OCI-LY1 (cell line): ENCODE measurements around the gene HS3ST2.

Experiments
- H2AFZ ChIP-seq: fragments of 200-600 bp; sonication (generic), shearing (Covaris generic); 2 replicates; pipeline ENCODE4 v1.6.0; 2014; ENCODE audit warnings: antibody characterized with exemption, mild to moderate bottlenecking, low read length
- H3F3A ChIP-seq: fragments of 200-600 bp; sonication (generic), shearing (Covaris generic); 2 replicates; pipeline ENCODE4 v1.6.0; 2014; ENCODE audit warnings: mild to moderate bottlenecking, antibody characterized with exemption, low read length, moderate library complexity; ENCODE audit not compliant: insufficient read depth
- H3K27ac ChIP-seq: fragments of 200-600 bp; sonication (generic); 2 replicates; pipeline ENCODE4 v1.5.1; 2014; ENCODE audit warnings: low read length, mixed run types, mild to moderate bottlenecking, low read depth; ENCODE audit not compliant: poor library complexity, severe bottlenecking
- H3K27me3 ChIP-seq: fragments of 200-600 bp; sonication (generic); 2 replicates; pipeline ENCODE4 v1.6.0; 2014; ENCODE audit warnings: antibody characterized with exemption, mild to moderate bottlenecking, low read length, moderate library complexity; ENCODE audit not compliant: insufficient read depth
- H3K36me3 ChIP-seq: fragments of 200-600 bp; sonication (generic); 2 replicates; pipeline ENCODE4 v1.6.1; 2014; ENCODE audit warnings: mild to moderate bottlenecking, antibody characterized with exemption, low read length, moderate library complexity, mixed read lengths; ENCODE audit not compliant: insufficient read depth
- H3K4me1 ChIP-seq: fragments of 200-600 bp; sonication (generic); 2 replicates; pipeline ENCODE4 v1.5.1; 2014; ENCODE audit warnings: mild to moderate bottlenecking, low read length, moderate library complexity; ENCODE audit not compliant: insufficient read depth, severe bottlenecking
- H3K4me2 ChIP-seq: fragments of 200-600 bp; sonication (generic), shearing (Covaris generic); 2 replicates; pipeline ENCODE4 v1.6.1; 2014; ENCODE audit warnings: low read length
- H3K4me3 ChIP-seq: fragments of 200-600 bp; sonication (generic); 2 replicates; pipeline ENCODE4 v1.5.1; 2014; ENCODE audit warnings: low read length, low read depth, mild to moderate bottlenecking, mixed read lengths; ENCODE audit not compliant: poor library complexity, severe bottlenecking
- H3K79me2 ChIP-seq: fragments of 200-600 bp; shearing (Covaris generic); 2 replicates; pipeline ENCODE4 v1.6.1; 2016; ENCODE audit warnings: mixed run types, low read length, mixed read lengths; ENCODE audit not compliant: insufficient read depth
- H3K9ac ChIP-seq: fragments of 200-600 bp; sonication (generic), shearing (Covaris generic); 2 replicates; pipeline ENCODE4 v1.6.1; 2014; ENCODE audit warnings: mild to moderate bottlenecking, low read length, mixed read lengths
- H3K9me2 ChIP-seq: fragments of 200-600 bp; sonication (generic), shearing (Covaris generic); 2 replicates; pipeline ENCODE4 v1.6.1; 2014; ENCODE audit warnings: low read depth, mild to moderate bottlenecking, low read length, mixed read lengths
- H3K9me3 ChIP-seq: fragments of 200-600 bp; shearing (Covaris generic); 2 replicates; pipeline ENCODE4 v1.6.1; 2014; ENCODE audit warnings: low read length, mixed read lengths
- H4K20me1 ChIP-seq: fragments of 200-600 bp; sonication (generic), shearing (Covaris generic); 2 replicates; pipeline ENCODE4 v1.6.0; 2016; ENCODE audit warnings: mild to moderate bottlenecking, low read length; ENCODE audit not compliant: insufficient read depth
- CTCF ChIP-seq: fragments of 200-600 bp; sonication (generic), shearing (Covaris generic); IDR thresholded peaks from 2 replicates; pipeline ENCODE4 v1.5.1; 2017; ENCODE audit warnings: mild to moderate bottlenecking, antibody characterized with exemption, low read length, moderate library complexity, mixed read lengths
- EZH2 ChIP-seq: fragments of 200-600 bp; sonication (generic), shearing (Covaris generic); IDR thresholded peaks from 2 replicates; pipeline ENCODE4 v1.8.0; 2017; ENCODE audit warnings: borderline replicate concordance, mixed run types, mild to moderate bottlenecking, antibody characterized with exemption, low read length, moderate library complexity, mixed read lengths

Gene HS3ST2

DNA sequence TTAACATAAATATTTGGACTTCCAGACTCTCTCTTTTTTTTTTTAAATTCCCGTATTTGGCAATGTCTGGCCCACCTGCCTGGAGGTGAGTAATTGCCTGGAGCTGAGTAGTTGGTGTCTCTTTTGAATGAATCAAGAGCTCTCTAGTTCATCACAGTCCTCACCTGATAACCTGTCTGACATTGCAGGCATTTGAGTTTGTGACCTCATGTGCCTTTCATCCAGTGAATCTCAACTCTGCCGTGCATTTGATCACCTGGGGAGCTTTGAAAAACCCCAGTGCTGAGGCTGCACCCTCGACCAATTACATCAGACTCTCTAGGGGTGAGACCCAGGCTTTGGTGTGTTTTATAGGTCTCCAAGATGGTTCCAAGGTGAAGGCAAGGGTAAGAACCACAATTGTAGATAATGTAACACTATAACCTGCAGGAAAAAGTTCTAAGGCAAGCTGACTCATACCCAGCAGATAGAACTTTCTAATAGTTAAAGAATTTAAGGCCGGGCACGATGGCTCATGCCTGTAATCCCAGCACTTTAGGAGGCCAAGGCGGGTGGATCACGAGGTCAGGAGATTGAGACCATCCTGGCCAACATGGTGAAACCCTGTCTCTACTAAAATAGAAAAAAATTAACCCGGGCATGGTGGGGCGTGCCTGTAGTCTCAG, 24.5 kb upstream of the HS3ST2 start:
- Histone ChIP-seq H3K27ac (no peak overlapping the region), H3K9me2 (no peaks in the 10 kb centered on the region), H3K36me3 (no peaks in the 10 kb centered on the region), H3K4me2 (no peak overlapping the region), H3K27me3 (no peaks in the 10 kb centered on the region), H3K9me3 (no peaks in the 10 kb centered on the region), H3K9ac (no peak overlapping the region), H3K79me2 (no peaks in the 10 kb centered on the region), H3K4me3 (no peak overlapping the region), H3K4me1 (no peaks in the 10 kb centered on the region), H3F3A (no peaks in the 10 kb centered on the region), H2AFZ (no peak overlapping the region), H4K20me1 (no peaks in the 10 kb centered on the region)
- TF ChIP-seq CTCF (no peak), EZH2 (no peak)

- Histone ChIP-seq H3K36me3 (no peaks in the 10 kb centered on the region), H3K4me2 (no peak overlapping the region), H3K9me3 (no peaks in the 10 kb centered on the region), H3K27me3 (no peaks in the 10 kb centered on the region), H2AFZ (no peak overlapping the region), H3K9ac (no peak overlapping the region), H3K9me2 (no peaks in the 10 kb centered on the region), H3K79me2 (no peaks in the 10 kb centered on the region), H3K27ac (no peak overlapping the region), H3K4me3 (no peak overlapping the region), H3K4me1 (no peaks in the 10 kb centered on the region), H3F3A (no peaks in the 10 kb centered on the region), H4K20me1 (no peaks in the 10 kb centered on the region)
- TF ChIP-seq EZH2 (no peak), CTCF (no peak)
Observed at GRCh38 chr16:22797551-22797950, 16.4 kb upstream of the HS3ST2 start.

DNA sequence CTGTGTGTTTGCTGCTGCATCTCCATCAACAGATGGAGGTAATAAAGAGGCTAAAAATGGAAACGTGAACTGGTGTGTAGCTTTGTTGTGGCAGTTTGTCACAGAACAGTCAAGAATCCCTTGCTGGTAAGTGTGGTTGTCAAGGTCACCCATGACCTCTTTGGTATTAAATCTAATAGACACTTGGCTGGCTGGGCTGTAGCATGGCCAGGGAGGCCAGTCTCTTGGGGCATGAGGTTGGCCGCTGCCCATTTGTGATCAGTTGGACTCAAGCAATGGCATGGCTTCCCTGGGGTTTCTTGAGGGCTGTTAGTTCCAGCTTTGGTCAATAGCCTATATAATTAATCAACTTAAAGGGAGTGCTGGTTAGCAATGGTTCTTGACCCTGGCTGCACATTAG, 14.8 kb upstream of the HS3ST2 start:
- Histone ChIP-seq H3K79me2 (no peaks in the 10 kb centered on the region), H3K27me3 (no peaks in the 10 kb centered on the region), H2AFZ (no peak overlapping the region), H3K9me2 (no peaks in the 10 kb centered on the region), H3F3A (no peaks in the 10 kb centered on the region), H3K4me2 (no peak overlapping the region), H3K4me3 (no peak overlapping the region), H3K4me1 (no peaks in the 10 kb centered on the region), H3K36me3 (no peaks in the 10 kb centered on the region), H3K9me3 (no peaks in the 10 kb centered on the region), H4K20me1 (no peaks in the 10 kb centered on the region), H3K9ac (no peak overlapping the region), H3K27ac (no peak overlapping the region)
- TF ChIP-seq CTCF: no peak
- TF ChIP-seq EZH2: no peak
